Measurements from ENCODE around the gene LSG1. TPM values are rescaled to one million over a fixed set of nuclear protein-coding genes. Genes with fewer than 3 reads are reported as not detected.

The LSG1 gene
- total and polyA plus RNA-seq, 2 of the 13 experiments (the other 11 are each of a cell fraction or from before 2014, with no cell fraction given): 21.4 to 32.1 TPM

DNA sequence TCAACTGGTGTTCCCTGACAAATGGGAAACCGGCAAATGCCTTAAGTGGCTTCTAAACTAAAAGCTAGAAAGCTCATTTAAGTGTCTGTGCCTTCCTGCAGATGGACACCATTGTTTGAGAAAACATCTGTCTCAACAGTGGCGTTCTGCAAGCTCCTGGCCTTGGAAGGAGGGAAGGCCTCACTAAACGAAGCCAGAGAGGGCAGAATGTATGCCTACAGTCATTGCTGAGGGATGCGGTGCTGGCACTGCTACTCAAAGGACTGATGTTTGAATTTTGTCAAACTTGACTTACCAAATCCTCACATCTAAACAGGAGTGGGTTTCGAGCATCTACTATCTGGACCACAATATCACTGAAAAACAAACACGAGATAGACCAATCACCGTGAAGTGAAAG is 12.2 kb downstream of the LSG1 start (continued):
- TF ChIP-seq ZBTB4 (CRISPR knock-in tag; IDR thresholded peaks at IDR 0.05; ENCODE audit: borderline replicate concordance): no peak
- no peak for TF ChIP-seq RFX1 (IDR thresholded peaks at IDR 0.05)
- no peak for TF ChIP-seq TOE1 (CRISPR knock-in tag; IDR thresholded peaks at IDR 0.05)

- in situ Hi-C loops (cut with HindIII; ENCODE audit: extremely low pct_ligation_motif_present, low pct_unique_long_range_greater_than_20kb) (no loop called here), intact Hi-C loops (cut with micrococcal nuclease; ENCODE audit: unreplicated experiment) (no loop called here)
- Histone ChIP-seq H3K4me3 (replicated peaks in 1 of 3; ENCODE audit: insufficient read depth in 1 of 3, low read depth in 2 of 3, low read length in 3 of 3) (no peak overlapping the region), H4K20me1 (ENCODE audit: insufficient read depth, low read length) (no peaks in the 10 kb centered on the region), H3K79me2 (ENCODE audit: insufficient read depth, low read length) (no peaks in the 10 kb centered on the region), H2AFZ (ENCODE audit: low read length) (no peak overlapping the region), H3K9ac (ENCODE audit: insufficient read depth, low read depth, low read length) (no peak overlapping the region), H3K27ac (ENCODE audit: extremely low read length, insufficient read depth, low read length) (no peak overlapping the region), H3K4me1 (ENCODE audit: insufficient read depth, low read length) (no peaks in the 10 kb centered on the region), H3K4me2 (ENCODE audit: low read depth, low read length) (no peak overlapping the region), H3K9me3 (ENCODE audit: low read length) (no peaks in the 10 kb centered on the region), H3K36me3 (replicated peaks in 1 of 2; ENCODE audit: control insufficient read depth in 1 of 2, insufficient read depth in 2 of 2, low read length in 2 of 2) (peaks cover 2 to 58% of the 10 kb centered on the region in 2 experiments; a peak in 4 of 5 replicates), H3K27me3 (ENCODE audit: control insufficient read depth in 1 of 2, insufficient read depth in 2 of 2, low read length in 2 of 2) (no peaks in the 10 kb centered on the region; a peak in 1 of 5 replicates)
- BruUV-seq (replicated peaks): no TSS peak
- no peak for FAIRE-seq
- 95% methylated on average over 5 of the region's 5 CpGs for WGBS (ENCODE audit: low lambda C conversion rate)
- ChIA-PET CTCF (ENCODE audit: low intra/inter-chr PET ratio, low total read pairs) (no interaction called here), POLR2A (no interaction called here)
- no peak for DNase-seq (ENCODE audit: low spot score)
- ATAC-seq: no peak
- no peak for TF ChIP-seq TFAP4 (IDR thresholded peaks at IDR 0.05; ENCODE audit: borderline replicate concordance, low read depth)
- TF ChIP-seq ZNF768 (CRISPR knock-in tag; IDR thresholded peaks at IDR 0.05): no peak
- no peak for TF ChIP-seq ZNF496 (CRISPR knock-in tag; IDR thresholded peaks at IDR 0.05; ENCODE audit: insufficient replicate concordance)
- no peak for TF ChIP-seq TBL1XR1 (IDR thresholded peaks at IDR 0.05; ENCODE audit: borderline replicate concordance, low read length, partially characterized antibody)
- no peak for TF ChIP-seq MTA1 (CRISPR knock-in tag; IDR thresholded peaks at IDR 0.05; ENCODE audit: borderline replicate concordance)
- no peak for TF ChIP-seq YEATS2 (CRISPR knock-in tag; IDR thresholded peaks at IDR 0.05; ENCODE audit: borderline replicate concordance)
- TF ChIP-seq, protein P1, sequence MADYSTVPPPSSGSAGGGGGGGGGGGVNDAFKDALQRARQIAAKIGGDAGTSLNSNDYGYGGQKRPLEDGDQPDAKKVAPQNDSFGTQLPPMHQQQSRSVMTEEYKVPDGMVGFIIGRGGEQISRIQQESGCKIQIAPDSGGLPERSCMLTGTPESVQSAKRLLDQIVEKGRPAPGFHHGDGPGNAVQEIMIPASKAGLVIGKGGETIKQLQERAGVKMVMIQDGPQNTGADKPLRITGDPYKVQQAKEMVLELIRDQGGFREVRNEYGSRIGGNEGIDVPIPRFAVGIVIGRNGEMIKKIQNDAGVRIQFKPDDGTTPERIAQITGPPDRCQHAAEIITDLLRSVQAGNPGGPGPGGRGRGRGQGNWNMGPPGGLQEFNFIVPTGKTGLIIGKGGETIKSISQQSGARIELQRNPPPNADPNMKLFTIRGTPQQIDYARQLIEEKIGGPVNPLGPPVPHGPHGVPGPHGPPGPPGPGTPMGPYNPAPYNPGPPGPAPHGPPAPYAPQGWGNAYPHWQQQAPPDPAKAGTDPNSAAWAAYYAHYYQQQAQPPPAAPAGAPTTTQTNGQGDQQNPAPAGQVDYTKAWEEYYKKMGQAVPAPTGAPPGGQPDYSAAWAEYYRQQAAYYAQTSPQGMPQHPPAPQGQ (CRISPR knock-in tag; IDR thresholded peaks at IDR 0.05; ENCODE audit: borderline replicate concordance): no peak
- no peak for TF ChIP-seq EZH2 (conservative IDR thresholded peaks at IDR 0.05; ENCODE audit: low read depth, low read length)
- TF ChIP-seq FOXM1 (CRISPR knock-in tag; IDR thresholded peaks at IDR 0.05): no peak
- no peak for TF ChIP-seq NR3C1 (CRISPR knock-in tag; IDR thresholded peaks at IDR 0.05)
- TF ChIP-seq, protein P2, sequence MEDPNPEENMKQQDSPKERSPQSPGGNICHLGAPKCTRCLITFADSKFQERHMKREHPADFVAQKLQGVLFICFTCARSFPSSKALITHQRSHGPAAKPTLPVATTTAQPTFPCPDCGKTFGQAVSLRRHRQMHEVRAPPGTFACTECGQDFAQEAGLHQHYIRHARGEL (CRISPR knock-in tag; IDR thresholded peaks at IDR 0.05): no peak
- no peak for TF ChIP-seq MEIS2 (CRISPR knock-in tag; IDR thresholded peaks at IDR 0.05)
- TF ChIP-seq FOSL1 (CRISPR knock-in tag; IDR thresholded peaks at IDR 0.05; ENCODE audit: borderline replicate concordance): no peak
- TF ChIP-seq ELF3 (CRISPR knock-in tag; IDR thresholded peaks at IDR 0.05): no peak
- TF ChIP-seq MIXL1 (CRISPR knock-in tag; IDR thresholded peaks at IDR 0.05): no peak
Observed at GRCh38 chr3:194658477-194659242, 13.3 kb downstream of the LSG1 start.

All from HepG2 (cell line).